H1 (cell line): Measurements from ENCODE around the gene CDC42EP2. TPM values are rescaled to one million over a fixed set of nuclear protein-coding genes. Genes with fewer than 3 reads are reported as not detected.

Experiments
- CTCF ChIA-PET: fragments of 300-600 bp; sonication (Branson Sonifier 250); formaldehyde crosslinking; loops from one replicate; lab custom pipeline; 2021; ENCODE audit not compliant: partially characterized antibody; lab: Charles Lee
- POLR2A ChIA-PET: fragments of 300-600 bp; sonication (Branson Sonifier 250); formaldehyde crosslinking; loops from one replicate; lab custom pipeline; 2021; ENCODE audit warnings: inconsistent platforms; ENCODE audit not compliant: partially characterized antibody; lab: Charles Lee
- DNase-seq, 2 experiments: peaks; one replicate each; pipeline versions ENCODE4 v3.0.0 to v3.0.0-alpha.2; 2010 to 2022; ENCODE audit warnings: low spot score in 2 of 2, low read depth in 1 of 2, mixed read lengths in 1 of 2
- FAIRE-seq: peaks from 2 replicates; lab custom pipeline; 2011; peaks lifted over from hg19 to GRCh38; lab: Jason Lieb, UNC
- H2AFZ ChIP-seq: 2 replicates; pipeline ENCODE4 v1.8.1; 2012; ENCODE audit warnings: low read length, inconsistent platforms
- H2AK5ac ChIP-seq: 2 replicates; pipeline ENCODE4 v1.6.1; 2013; ENCODE audit warnings: low read depth, low read length
- H2BK120ac ChIP-seq: replicated peaks from 2 replicates; pipeline ENCODE3; 2013; ENCODE audit warnings: low read depth, low read length, inconsistent platforms
- H2BK12ac ChIP-seq: 2 replicates; pipeline ENCODE4 v1.6.1; 2013; ENCODE audit warnings: low read depth, low read length
- H2BK15ac ChIP-seq: 2 replicates; pipeline ENCODE4 v1.6.1; 2013; ENCODE audit warnings: low read length
- H2BK20ac ChIP-seq: 2 replicates; pipeline ENCODE4 v1.6.1; 2013; ENCODE audit warnings: low read length
- H2BK5ac ChIP-seq: 2 replicates; pipeline ENCODE4 v1.6.1; 2013; ENCODE audit warnings: low read depth, low read length
- H3K14ac ChIP-seq: 2 replicates; pipeline ENCODE4 v1.6.1; 2013; ENCODE audit warnings: inconsistent platforms; ENCODE audit not compliant: insufficient read length
- H3K18ac ChIP-seq: 2 replicates; pipeline ENCODE4 v1.6.1; 2013; ENCODE audit warnings: low read length; ENCODE audit errors: extremely low read depth
- H3K23ac ChIP-seq: 2 replicates; pipeline ENCODE4 v1.6.1; 2013; ENCODE audit warnings: inconsistent platforms; ENCODE audit not compliant: insufficient read length
- H3K23me2 ChIP-seq: 2 replicates; pipeline ENCODE4 v1.6.1; 2013; ENCODE audit warnings: low read depth, low read length
- H3K27ac ChIP-seq: 2 replicates; pipeline ENCODE4 v1.6.1; 2011; ENCODE audit warnings: low read depth, low read length, inconsistent platforms
- H3K27me3 ChIP-seq, 4 experiments: replicated peaks in 1 of 4; 1 replicate in 1 of 4; 2 replicates in 3 of 4; pipeline versions ENCODE4 v1.6.1 to v1.8.1; 2011 to 2013; ENCODE audit warnings: low read length in 3 of 4, mild to moderate bottlenecking in 3 of 4, inconsistent platforms in 2 of 4, mixed read lengths in 2 of 4, moderate library complexity in 1 of 4; ENCODE audit not compliant: control insufficient read depth in 3 of 4, insufficient read depth in 3 of 4; ENCODE audit errors: extremely low read depth in 1 of 4
- H3K36me3 ChIP-seq, 4 experiments: 2 replicates each; pipeline versions ENCODE4 v1.6.1 to v1.8.1; 2011 to 2013; ENCODE audit warnings: mild to moderate bottlenecking in 4 of 4, low read length in 3 of 4, moderate library complexity in 2 of 4, control low read depth in 1 of 4, inconsistent platforms in 1 of 4; ENCODE audit not compliant: insufficient read depth in 4 of 4, control insufficient read depth in 2 of 4
- H3K4ac ChIP-seq: replicated peaks from 2 replicates; pipeline ENCODE3; 2013; ENCODE audit warnings: low read length, low read depth, mixed read lengths, inconsistent platforms; ENCODE audit not compliant: insufficient read length
- H3K4me1 ChIP-seq, 4 experiments: replicated peaks in 1 of 4; 1 replicate in 1 of 4; 2 replicates in 3 of 4; pipeline versions ENCODE4 v1.6.1 to v1.8.1; 2011 to 2013; ENCODE audit warnings: low read length in 3 of 4, inconsistent platforms in 2 of 4, mixed read lengths in 1 of 4; ENCODE audit not compliant: insufficient read depth in 4 of 4, control insufficient read depth in 3 of 4
- H3K4me2 ChIP-seq, 2 experiments: 2 replicates each; pipeline versions ENCODE4 v1.6.1 to v1.8.1; 2011 to 2013; ENCODE audit warnings: low read depth in 2 of 2, low read length in 2 of 2, control low read depth in 1 of 2, inconsistent platforms in 1 of 2, mild to moderate bottlenecking in 1 of 2; ENCODE audit not compliant: insufficient read depth in 1 of 2
- H3K4me3 ChIP-seq, 4 experiments: fragments of 200-600, 300-600 bp in 1 of 4; sonication (generic), shearing (Covaris generic), sonication (Bioruptor Twin) in 1 of 4; 2 replicates each; pipeline versions ENCODE4 v1.5.1 to v1.8.1; 2011 to 2016; ENCODE audit warnings: low read length in 4 of 4, low read depth in 3 of 4, control low read depth in 2 of 4, inconsistent platforms in 2 of 4, mild to moderate bottlenecking in 2 of 4, mixed read lengths in 1 of 4, moderate library complexity in 1 of 4; ENCODE audit not compliant: insufficient read depth in 2 of 4; ENCODE audit errors: extremely low read depth in 1 of 4
- H3K56ac ChIP-seq: replicated peaks from 2 replicates; pipeline ENCODE3; 2013; ENCODE audit warnings: low read depth, mild to moderate bottlenecking, mixed read lengths, low read length, inconsistent platforms; ENCODE audit not compliant: insufficient read length
- H3K79me1 ChIP-seq: 2 replicates; pipeline ENCODE4 v1.6.1; 2013; ENCODE audit warnings: low read depth, low read length, control low read depth
- H3K79me2 ChIP-seq, 2 experiments: 2 replicates each; pipeline versions ENCODE4 v1.6.1 to v1.8.1; 2012 to 2013; ENCODE audit warnings: low read length in 2 of 2, mild to moderate bottlenecking in 2 of 2, inconsistent platforms in 1 of 2; ENCODE audit not compliant: insufficient read depth in 2 of 2, control insufficient read depth in 1 of 2
- H3K9ac ChIP-seq, 4 experiments: replicated peaks in 1 of 4; 1 replicate in 1 of 4; 2 replicates in 3 of 4; pipeline versions ENCODE4 v1.6.1 to v1.8.1; 2011 to 2013; ENCODE audit warnings: low read depth in 3 of 4, low read length in 3 of 4, control low read depth in 2 of 4, mild to moderate bottlenecking in 2 of 4, moderate library complexity in 2 of 4, inconsistent platforms in 1 of 4; ENCODE audit errors: extremely low read depth in 1 of 4
- H3K9me3 ChIP-seq, 2 experiments: 2 replicates each; pipeline versions ENCODE4 v1.6.1 to v1.8.1; 2012 to 2013; ENCODE audit warnings: mild to moderate bottlenecking in 2 of 2, moderate library complexity in 2 of 2, control low read depth in 1 of 2, inconsistent platforms in 1 of 2, low read depth in 1 of 2, low read length in 1 of 2, mixed read lengths in 1 of 2; ENCODE audit not compliant: insufficient read depth in 2 of 2
- H4K20me1 ChIP-seq, 2 experiments: replicated peaks in 1 of 2; 2 replicates each; pipeline versions ENCODE3 to v1.8.1; 2011 to 2013; ENCODE audit warnings: inconsistent platforms in 2 of 2, low read length in 2 of 2, mild to moderate bottlenecking in 1 of 2; ENCODE audit not compliant: insufficient read depth in 2 of 2, control insufficient read depth in 1 of 2
- H4K5ac ChIP-seq: 2 replicates; pipeline ENCODE4 v1.6.1; 2013; ENCODE audit warnings: low read length, low read depth, mixed read lengths, inconsistent platforms; ENCODE audit not compliant: insufficient read length
- H4K8ac ChIP-seq: 2 replicates; pipeline ENCODE4 v1.8.0; 2013; ENCODE audit warnings: mild to moderate bottlenecking, moderate library complexity, low read length, inconsistent platforms; ENCODE audit not compliant: insufficient read depth; ENCODE audit errors: extremely low read depth
- H4K91ac ChIP-seq: replicated peaks from 2 replicates; pipeline ENCODE3; 2013; ENCODE audit warnings: low read length, mixed read lengths, inconsistent platforms; ENCODE audit not compliant: insufficient read length
- CEBPB ChIP-seq: IDR thresholded peaks from 2 replicates; pipeline ENCODE4 v1.6.1; 2012; ENCODE audit warnings: low read depth, low read length
- CTBP2 ChIP-seq: IDR thresholded peaks from 2 replicates; pipeline ENCODE4 v1.7.0; 2011; ENCODE audit warnings: borderline replicate concordance, mild to moderate bottlenecking, moderate library complexity, mixed read lengths, low read length; ENCODE audit not compliant: insufficient read depth, insufficient read length
- GABPA ChIP-seq: IDR thresholded peaks from 2 replicates; pipeline ENCODE4 v1.6.1; 2011; ENCODE audit warnings: mild to moderate bottlenecking, low read length, moderate library complexity, borderline replicate concordance; ENCODE audit not compliant: insufficient read depth
- GTF2F1 ChIP-seq: IDR thresholded peaks from 2 replicates; pipeline ENCODE4 v1.6.1; 2012; ENCODE audit warnings: low read depth, low read length, improper control_type of control experiment, borderline replicate concordance
- JUN ChIP-seq: IDR thresholded peaks from 2 replicates; pipeline ENCODE4 v1.6.1; 2011; ENCODE audit warnings: low read depth, mild to moderate bottlenecking, improper control_type of control experiment, low read length
- KDM1A ChIP-seq: fragments of 200-600, 300-600 bp; sonication (generic); IDR thresholded peaks from 2 replicates; pipeline ENCODE4 v1.7.1; 2016; ENCODE audit warnings: mild to moderate bottlenecking, low read length, borderline replicate concordance
- KDM4A ChIP-seq: IDR thresholded peaks from one replicate; pipeline ENCODE4 v1.7.1; 2012; ENCODE audit warnings: low read depth, mild to moderate bottlenecking, moderate library complexity, low read length, inconsistent platforms; ENCODE audit not compliant: severe bottlenecking
- KDM5A ChIP-seq: fragments of 200-600 bp; IDR thresholded peaks from 2 replicates; pipeline ENCODE4 v1.7.1; 2012; ENCODE audit warnings: mild to moderate bottlenecking, low read length, inconsistent platforms, mixed read lengths
- RBBP5 ChIP-seq: IDR thresholded peaks from 2 replicates; pipeline ENCODE4 v1.7.1; 2012; ENCODE audit warnings: low read depth, mild to moderate bottlenecking, inconsistent platforms, low read length, moderate library complexity, borderline replicate concordance
- RNF2 ChIP-seq: fragments of 200-900, 300-1000 bp; sonication (generic); IDR thresholded peaks from 2 replicates; pipeline ENCODE4 v1.7.1; 2016; ENCODE audit warnings: borderline replicate concordance, low read depth, mild to moderate bottlenecking, antibody characterized with exemption, low read length; ENCODE audit not compliant: poor library complexity, severe bottlenecking; ENCODE audit errors: missing control alignments
- WGBS, 2 experiments: shearing (Covaris generic) in 1 of 2; methylation state at CpG; one replicate each; pipeline versions ENCODE4 v1.1.6 to v1.1.7; 2013 to 2015; ENCODE audit warnings: low lambda C conversion rate in 2 of 2, mixed read lengths in 2 of 2, inconsistent platforms in 1 of 2, low coverage in 1 of 2, missing lambda C conversion rate in 1 of 2; ENCODE audit not compliant: insufficient replicate concordance in 2 of 2, insufficient coverage in 1 of 2, insufficient read length in 1 of 2; ENCODE audit errors: extremely low coverage in 1 of 2, missing lambda C conversion rate in 1 of 2; 5-methylcytosine and 5-hydroxymethylcytosine counted together
- polyA plus RNA-seq, 7 experiments: library from polyadenylated mRNA; depleted of rRNA in 3 of 7; stranded (reverse) in 5 of 7; unstranded in 2 of 7; fragments of >200 nt in 5 of 7; fragments of 200-250 nt in 2 of 7; gene quantifications; 1 replicate in 5 of 7; 2 replicates in 1 of 7; 4 replicates in 1 of 7; pipeline versions ENCODE4 v1.2.1 to v1.2.3, GENCODE V29; 2011 to 2013; ENCODE audit warnings: missing spikeins in 2 of 7, mixed read lengths in 2 of 7
- total RNA-seq: library from RNA; stranded (reverse); fragmentation: NEBNext Ultra II Directional; extraction: Animal tissue kit (Norgen Biotek cat#: 25700); gene quantifications from 2 replicates; pipeline ENCODE4 v1.2.1, GENCODE V29; 2021
- TF ChIP-seq, protein P1 (sequence below): IDR thresholded peaks from 2 replicates; pipeline ENCODE4 v1.6.1; 2011; ENCODE audit warnings: low read depth, mild to moderate bottlenecking, low read length; ENCODE audit not compliant: insufficient read depth

CDC42EP2 gene
- total and polyA plus RNA-seq, 2 of the 8 experiments (the other 6 are each of a cell fraction or from before 2014, with no cell fraction given), result 11.8 to 13.3 TPM

DNA sequence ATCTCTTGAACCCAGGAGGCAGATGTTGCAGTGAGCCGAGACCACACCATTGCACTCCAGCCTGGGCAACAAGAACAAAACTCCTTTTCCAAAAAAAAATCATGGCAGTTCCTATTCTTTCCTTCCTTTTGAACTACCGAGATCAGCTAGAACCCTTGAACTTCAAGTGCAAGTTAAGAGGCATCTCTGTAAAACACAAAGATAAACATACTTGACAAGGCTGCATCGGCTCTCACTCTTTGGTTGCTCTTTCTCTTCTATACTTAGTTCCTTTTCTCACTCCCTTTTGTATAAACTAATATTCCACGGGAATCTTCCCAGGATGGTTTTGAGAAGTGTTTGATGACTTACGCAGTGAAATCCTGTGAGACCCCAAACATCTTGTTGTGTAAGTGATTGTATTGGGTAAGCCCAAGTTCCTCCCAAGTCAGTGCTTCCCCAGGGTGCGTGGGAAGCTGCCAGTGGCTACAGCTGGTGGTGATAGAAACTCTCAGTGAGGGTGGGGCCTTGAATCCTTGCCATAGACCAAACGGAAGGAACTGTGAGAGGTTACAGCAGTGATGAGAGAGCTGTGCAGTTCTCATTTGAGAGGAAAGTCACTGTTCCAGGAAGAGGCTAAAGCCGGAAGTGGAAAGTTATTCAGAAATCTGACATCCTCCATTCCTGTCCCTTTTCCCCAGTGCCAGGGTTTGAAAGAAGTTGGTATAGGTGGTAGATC lies 24.1 kb upstream of the CDC42EP2 start:
- no peak overlapping the region for H3K18ac ChIP-seq
- no peak overlapping the region for H2BK15ac ChIP-seq
- POLR2A ChIA-PET, result interaction anchor here (0.8 to 3.9 kb wide), 6 partner anchors 12 to 23 kb away, joined by 3 to 34 read pairs (median 4); no protein-coding TSS in a partner anchor
- no peak overlapping the region for H4K91ac ChIP-seq
- H4K20me1 ChIP-seq, result peaks cover 0 to 2% of the 10 kb centered on the region in 2 experiments
- no peak overlapping the region for H3K27ac ChIP-seq
- FAIRE-seq (no peak), DNase-seq (no peak)
- no peaks in the 10 kb centered on the region for H3K23me2 ChIP-seq
- no peak overlapping the region for H4K8ac ChIP-seq
- H2BK20ac ChIP-seq, result no peak overlapping the region
- no peak overlapping the region for H2BK12ac ChIP-seq
- H3K4me3 ChIP-seq, result no peak overlapping the region
- CTCF ChIA-PET, result interaction anchor here (1.1 to 52.8 kb wide), 4 partner anchors 4 to 64 kb away, joined by 3 to 1179 read pairs (median 592); partner anchors contain the start of genes CDC42EP2 and DPF2
- no peak overlapping the region for H3K56ac ChIP-seq
- no peak overlapping the region for H3K9ac ChIP-seq
- peaks cover 38 to 86% (median 65%) of the 10 kb centered on the region in 4 experiments for H3K36me3 ChIP-seq
- H3K4me2 ChIP-seq, result no peak overlapping the region
- no peak overlapping the region for H3K14ac ChIP-seq
- H3K9me3 ChIP-seq, result no peaks in the 10 kb centered on the region
- no peaks in the 10 kb centered on the region for H3K4me1 ChIP-seq
- 93% methylated on average over 8 of the region's 8 CpGs; no CpG with 5 or more reads in 1 of the 2 experiments for WGBS, 2 experiments
- H3K23ac ChIP-seq, result no peak overlapping the region
- H3K27me3 ChIP-seq, result no peaks in the 10 kb centered on the region
- H3K79me2 ChIP-seq, result no peaks in the 10 kb centered on the region
- no peak overlapping the region for H4K5ac ChIP-seq
- H2BK120ac ChIP-seq, result no peak overlapping the region
- no peak overlapping the region for H3K4ac ChIP-seq
- H2AK5ac ChIP-seq, result no peak overlapping the region
- no peak overlapping the region for H2AFZ ChIP-seq
- no peak overlapping the region for H2BK5ac ChIP-seq
- no peaks in the 10 kb centered on the region; the same call in 1 of the 2 replicates for H3K79me1 ChIP-seq
- no peak for TF ChIP-seq GABPA
- no peak for TF ChIP-seq KDM5A
- TF ChIP-seq JUN, result no peak
- no peak for TF ChIP-seq GTF2F1
- no peak for TF ChIP-seq KDM4A
- no peak for TF ChIP-seq KDM1A
- no peak for TF ChIP-seq CTBP2
- no peak for TF ChIP-seq RNF2
- TF ChIP-seq, protein P1, sequence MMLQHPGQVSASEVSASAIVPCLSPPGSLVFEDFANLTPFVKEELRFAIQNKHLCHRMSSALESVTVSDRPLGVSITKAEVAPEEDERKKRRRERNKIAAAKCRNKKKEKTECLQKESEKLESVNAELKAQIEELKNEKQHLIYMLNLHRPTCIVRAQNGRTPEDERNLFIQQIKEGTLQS, result no peak
- TF ChIP-seq CEBPB, result no peak
- TF ChIP-seq RBBP5, result no peak
